Mesendoderm (in vitro differentiated cells): ENCODE data around the gene MGAT4D.
"Not testable (repeated sequence)": the region's sequence is repeated elsewhere in the genome, so short reads cannot be mapped to it uniquely, and the experiment has no call there.

Experiments
- DNase-seq: peaks from one replicate; pipeline ENCODE4 v3.0.0; 2013
- H2AK5ac ChIP-seq: 2 replicates; pipeline ENCODE4 v1.6.1; 2013; ENCODE audit warnings: low read length, inconsistent platforms
- H2BK120ac ChIP-seq: 2 replicates; pipeline ENCODE4 v1.6.1; 2013; ENCODE audit warnings: low read depth, mild to moderate bottlenecking, low read length, moderate library complexity, mixed read lengths
- H2BK15ac ChIP-seq: replicated peaks from 2 replicates; pipeline ENCODE4 v1.6.1; 2013; ENCODE audit warnings: low read depth, mild to moderate bottlenecking, moderate library complexity
- H2BK5ac ChIP-seq: 2 replicates; pipeline ENCODE4 v1.6.1; 2013; ENCODE audit warnings: low read length, inconsistent platforms
- H3K18ac ChIP-seq: 2 replicates; pipeline ENCODE4 v1.6.1; 2013; ENCODE audit warnings: mild to moderate bottlenecking, low read length, mixed read lengths
- H3K23ac ChIP-seq: one replicate; pipeline ENCODE4 v1.6.1; 2013; ENCODE audit warnings: low read length
- H3K27ac ChIP-seq: 2 replicates; pipeline ENCODE4 v1.5.1; 2013; ENCODE audit warnings: low read depth, mild to moderate bottlenecking, inconsistent platforms, low read length, moderate library complexity
- H3K27me3 ChIP-seq: 2 replicates; pipeline ENCODE4 v1.6.1; 2013; ENCODE audit warnings: low read length, control low read depth, mild to moderate bottlenecking, inconsistent platforms; ENCODE audit not compliant: insufficient read depth, poor library complexity
- H3K36me3 ChIP-seq: 2 replicates; pipeline ENCODE4 v1.6.1; 2013; ENCODE audit warnings: low read length, inconsistent platforms; ENCODE audit not compliant: control insufficient read depth, insufficient read depth
- H3K4ac ChIP-seq: one replicate; pipeline ENCODE4 v1.6.1; 2013; ENCODE audit warnings: low read depth, mild to moderate bottlenecking, low read length, moderate library complexity
- H3K4me1 ChIP-seq: 2 replicates; pipeline ENCODE4 v1.6.1; 2013; ENCODE audit warnings: low read depth, low read length, inconsistent platforms; ENCODE audit not compliant: control insufficient read depth
- H3K4me2 ChIP-seq: 2 replicates; pipeline ENCODE4 v1.6.1; 2013; ENCODE audit warnings: low read length
- H3K4me3 ChIP-seq: 2 replicates; pipeline ENCODE4 v1.5.1; 2013; ENCODE audit warnings: mild to moderate bottlenecking, low read length
- H3K56ac ChIP-seq: one replicate; pipeline ENCODE4 v1.6.1; 2013; ENCODE audit warnings: low read length
- H3K79me1 ChIP-seq: 2 replicates; pipeline ENCODE4 v1.6.1; 2013; ENCODE audit warnings: low read length, inconsistent platforms
- H3K79me2 ChIP-seq: 2 replicates; pipeline ENCODE4 v1.6.1; 2013; ENCODE audit warnings: mild to moderate bottlenecking, low read length; ENCODE audit not compliant: control insufficient read depth, insufficient read depth
- H3K9ac ChIP-seq: 2 replicates; pipeline ENCODE4 v1.6.1; 2013; ENCODE audit warnings: low read length, inconsistent platforms
- H4K5ac ChIP-seq: one replicate; pipeline ENCODE4 v1.6.1; 2013; ENCODE audit warnings: low read length
- H4K8ac ChIP-seq: one replicate; pipeline ENCODE4 v1.6.1; 2013; ENCODE audit warnings: low read depth, mild to moderate bottlenecking, control low read depth, low read length, moderate library complexity
- WGBS: extraction: QIAGEN DNeasy Blood & Tissue Kit; methylation state at CpG from one replicate; pipeline ENCODE4 v1.1.7; 2013; ENCODE audit warnings: low lambda C conversion rate, missing lambda C conversion rate; ENCODE audit not compliant: insufficient coverage; ENCODE audit errors: extremely low coverage; 5-methylcytosine and 5-hydroxymethylcytosine counted together

The MGAT4D gene

DNA sequence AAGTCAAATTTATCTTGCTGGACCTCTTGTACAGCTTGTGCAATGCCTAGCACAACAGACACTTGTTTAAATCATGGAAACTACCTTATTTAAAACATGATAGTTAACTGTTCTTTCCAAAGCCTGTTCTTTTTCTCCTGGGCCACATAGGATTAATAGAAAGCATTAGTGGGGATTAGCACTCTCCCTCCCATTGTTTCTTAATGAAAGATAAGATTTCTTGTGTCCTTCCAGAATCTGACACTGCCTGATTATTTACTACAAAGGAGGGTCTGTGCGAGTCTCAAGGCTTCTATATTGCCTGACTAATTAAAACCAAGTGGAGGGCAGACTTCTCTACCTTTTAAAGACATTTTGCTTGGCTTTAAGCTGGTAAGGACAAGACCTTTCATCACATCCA is 17.3 kb upstream of the MGAT4D start:
- Histone ChIP-seq H3K27ac (peak overlapping the region; percentile 91), H3K23ac (no peak overlapping the region), H3K36me3 (no peaks in the 10 kb centered on the region), H3K4me3 (no peak overlapping the region), H3K79me2 (no peaks in the 10 kb centered on the region), H4K5ac (no peak overlapping the region), H3K79me1 (no peaks in the 10 kb centered on the region), H4K8ac (no peak overlapping the region), H3K18ac (no peak overlapping the region), H2BK5ac (peak overlapping the region; percentile 99), H3K27me3 (no peaks in the 10 kb centered on the region), H2AK5ac (no peak overlapping the region), H3K4ac (no peak overlapping the region), H3K4me1 (peaks cover 5% of the 10 kb centered on the region), H3K9ac (peak overlapping the region; percentile 51), H2BK15ac (no peak overlapping the region), H2BK120ac (no peak overlapping the region), H3K4me2 (peak overlapping the region; percentile 15), H3K56ac (peak overlapping the region; percentile 84)
- no CpG with 5 or more reads among the region's 1 CpG for WGBS
- DNase-seq: peak; percentile 80

DNA sequence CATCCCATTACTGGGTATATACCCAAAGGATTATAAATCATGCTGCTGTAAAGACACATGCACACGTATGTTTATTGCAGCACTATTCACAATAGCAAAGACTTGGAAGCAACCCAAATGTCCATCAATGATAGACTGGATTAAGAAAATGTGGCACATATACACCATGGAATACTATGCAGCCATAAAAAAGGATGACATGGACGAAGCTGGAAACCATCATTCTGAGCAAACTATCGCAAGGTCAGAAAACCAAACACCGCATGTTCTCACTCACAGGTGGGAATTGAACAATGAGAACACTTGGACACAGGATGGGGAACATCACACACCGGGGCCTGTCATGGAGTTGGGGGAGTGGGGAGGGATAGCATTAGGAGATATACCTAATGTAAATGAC is 15.7 kb upstream of the MGAT4D start:
- not testable (repeated sequence) for H3K36me3 ChIP-seq, H3K23ac ChIP-seq, H3K4me2 ChIP-seq, H3K4me1 ChIP-seq, H4K5ac ChIP-seq, H2BK15ac ChIP-seq, H3K27me3 ChIP-seq, H2BK120ac ChIP-seq, H3K4me3 ChIP-seq, H3K9ac ChIP-seq, H3K18ac ChIP-seq, DNase-seq, H3K79me1 ChIP-seq, H3K27ac ChIP-seq, H3K4ac ChIP-seq, H3K56ac ChIP-seq, H3K79me2 ChIP-seq, H2AK5ac ChIP-seq, H2BK5ac ChIP-seq, H4K8ac ChIP-seq
- no CpG with 5 or more reads among the region's 5 CpGs for WGBS

DNA sequence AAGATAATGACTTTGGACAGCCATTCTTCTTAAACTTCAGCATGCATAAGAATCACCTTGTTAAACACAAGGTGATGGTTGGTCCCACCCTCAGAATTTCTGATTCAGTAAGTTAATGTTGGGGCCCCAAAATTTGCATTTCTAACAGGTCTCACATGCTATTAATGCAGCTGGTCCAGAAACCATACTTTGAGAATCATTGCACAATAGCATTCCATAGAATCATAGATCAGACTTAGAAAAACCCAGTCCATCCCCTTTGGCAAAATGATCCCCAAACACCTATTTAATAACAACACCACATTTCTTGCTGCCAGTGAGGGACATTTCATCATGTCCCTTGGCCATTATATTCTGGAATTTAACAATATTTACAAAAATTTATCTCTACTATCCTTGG is 6.2 kb upstream of the MGAT4D start:
- Histone ChIP-seq H2AK5ac (no peak overlapping the region), H4K5ac (no peak overlapping the region), H3K27me3 (peaks cover 7% of the 10 kb centered on the region), H3K23ac (no peak overlapping the region), H3K4me2 (no peak overlapping the region), H2BK15ac (no peak overlapping the region), H3K9ac (no peak overlapping the region), H4K8ac (no peak overlapping the region), H3K79me1 (no peaks in the 10 kb centered on the region), H3K4me1 (no peaks in the 10 kb centered on the region), H2BK5ac (no peak overlapping the region), H3K18ac (no peak overlapping the region), H2BK120ac (no peak overlapping the region), H3K4me3 (no peak overlapping the region), H3K4ac (no peak overlapping the region), H3K56ac (no peak overlapping the region), H3K36me3 (no peaks in the 10 kb centered on the region), H3K79me2 (no peaks in the 10 kb centered on the region), H3K27ac (no peak overlapping the region)
- DNase-seq: no peak

DNA sequence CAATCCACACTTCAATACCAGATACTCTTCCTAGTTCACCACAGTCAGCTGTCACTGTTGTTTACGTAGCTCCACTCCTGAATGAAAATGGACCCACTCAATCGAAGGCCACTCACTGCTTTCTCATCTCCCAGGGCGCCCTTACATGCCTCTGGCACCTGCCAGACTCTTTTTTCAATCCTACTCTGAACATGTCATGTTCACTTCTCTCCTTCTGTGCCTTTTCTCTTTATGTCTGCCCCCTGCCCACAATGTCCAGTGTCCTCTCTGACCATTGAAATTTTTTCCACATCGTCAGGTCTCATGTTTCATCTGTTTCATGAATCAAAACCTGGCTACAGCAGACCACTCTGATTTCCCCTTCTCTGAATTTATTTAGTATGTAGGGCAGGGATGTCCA is 1.3 kb upstream of the MGAT4D start:
- DNase-seq: no peak
- H4K5ac ChIP-seq: no peak overlapping the region
- H2BK15ac ChIP-seq: no peak overlapping the region
- H2AK5ac ChIP-seq: no peak overlapping the region
- no peaks in the 10 kb centered on the region for H3K36me3 ChIP-seq
- no peak overlapping the region for H3K56ac ChIP-seq
- H3K9ac ChIP-seq: no peak overlapping the region
- H2BK5ac ChIP-seq: no peak overlapping the region
- H3K18ac ChIP-seq: no peak overlapping the region
- H2BK120ac ChIP-seq: no peak overlapping the region
- no CpG with 5 or more reads among the region's 4 CpGs for WGBS
- H3K27ac ChIP-seq: no peak overlapping the region
- H4K8ac ChIP-seq: no peak overlapping the region
- H3K4me3 ChIP-seq: no peak overlapping the region
- no peak overlapping the region for H3K4ac ChIP-seq
- no peaks in the 10 kb centered on the region for H3K4me1 ChIP-seq
- H3K79me2 ChIP-seq: no peaks in the 10 kb centered on the region
- no peak overlapping the region for H3K23ac ChIP-seq
- no peak overlapping the region for H3K4me2 ChIP-seq
- no peaks in the 10 kb centered on the region for H3K79me1 ChIP-seq
- peaks cover 18% of the 10 kb centered on the region for H3K27me3 ChIP-seq

DNA sequence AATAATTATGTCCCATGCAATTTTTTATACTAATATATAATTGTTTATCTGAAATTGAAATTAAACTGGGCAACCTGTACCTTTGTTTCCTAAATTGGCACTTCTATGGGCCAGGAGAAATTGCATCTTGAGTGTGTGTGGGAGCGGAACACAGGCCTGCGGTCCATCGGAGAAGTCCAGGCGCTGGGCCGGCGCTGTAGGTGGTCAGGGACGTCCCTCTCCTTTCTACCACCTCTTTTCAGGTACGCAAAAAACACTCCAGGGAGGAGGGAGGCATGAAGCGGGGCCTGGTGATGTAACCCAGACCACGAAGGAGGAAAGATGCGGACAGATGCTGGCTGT is 717 bp downstream of the MGAT4D start:
- peak overlapping the region; percentile 52 for H3K9ac ChIP-seq
- no peaks in the 10 kb centered on the region for H3K79me2 ChIP-seq
- no peak overlapping the region for H2BK5ac ChIP-seq
- no peaks in the 10 kb centered on the region for H3K4me1 ChIP-seq
- no peak overlapping the region for H2AK5ac ChIP-seq
- H3K23ac ChIP-seq: peak overlapping the region; percentile 53
- DNase-seq: peak; percentile 41
- peaks cover 18% of the 10 kb centered on the region for H3K27me3 ChIP-seq
- WGBS: no CpG with 5 or more reads among the region's 11 CpGs
- no peak overlapping the region for H3K27ac ChIP-seq
- H2BK120ac ChIP-seq: no peak overlapping the region
- H4K5ac ChIP-seq: no peak overlapping the region
- no peak overlapping the region for H3K18ac ChIP-seq
- no peaks in the 10 kb centered on the region for H3K79me1 ChIP-seq
- H2BK15ac ChIP-seq: no peak overlapping the region
- peak overlapping the region; percentile 50 for H3K56ac ChIP-seq
- H3K4ac ChIP-seq: no peak overlapping the region
- peak overlapping the region; percentile 29 for H3K4me2 ChIP-seq
- H4K8ac ChIP-seq: no peak overlapping the region
- no peak overlapping the region for H3K4me3 ChIP-seq
- no peaks in the 10 kb centered on the region for H3K36me3 ChIP-seq

DNA sequence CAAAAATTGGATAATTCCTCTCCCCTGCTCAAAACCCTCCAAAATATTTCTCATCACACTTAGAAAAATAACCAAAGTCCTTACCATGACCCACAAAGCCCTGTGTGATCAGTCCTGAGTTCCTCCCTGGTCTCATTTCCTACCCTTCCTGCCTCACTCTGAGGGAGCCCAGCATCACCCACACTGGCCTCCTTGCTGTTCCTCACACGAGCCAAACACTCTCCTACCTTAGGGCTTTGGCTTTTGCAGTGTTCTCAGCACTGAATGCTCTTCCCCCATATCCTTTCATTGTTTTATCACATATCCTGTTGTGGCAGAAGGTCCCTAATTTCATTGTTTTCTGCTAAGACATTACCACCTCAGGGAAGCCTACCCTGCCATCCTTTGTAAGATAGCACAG is 12.2 kb downstream of the MGAT4D start:
- no peak for DNase-seq
- Histone ChIP-seq H3K4me3 (no peak overlapping the region), H3K23ac (no peak overlapping the region), H3K9ac (no peak overlapping the region), H2BK120ac (no peak overlapping the region), H2BK5ac (no peak overlapping the region), H3K56ac (no peak overlapping the region), H3K27me3 (no peaks in the 10 kb centered on the region), H3K18ac (no peak overlapping the region), H3K79me1 (no peaks in the 10 kb centered on the region), H3K4me2 (no peak overlapping the region), H4K5ac (no peak overlapping the region), H2BK15ac (no peak overlapping the region), H2AK5ac (no peak overlapping the region), H3K79me2 (no peaks in the 10 kb centered on the region), H3K4ac (no peak overlapping the region), H3K27ac (no peak overlapping the region), H3K36me3 (no peaks in the 10 kb centered on the region), H4K8ac (no peak overlapping the region), H3K4me1 (no peaks in the 10 kb centered on the region)
- no CpG with 5 or more reads among the region's 1 CpG for WGBS
